Stomach (tissue), 4 donors: ENCODE data around the gene APLNR.

ENCODE experiments used
- EP300 ChIP-seq: sonication (generic); formaldehyde crosslinking; IDR thresholded peaks from one replicate; pipeline ENCODE4 v1.6.1; 2017; ENCODE audit warnings: antibody characterized with exemption
- POLR2AphosphoS5 ChIP-seq, 3 donors: sonication (generic); formaldehyde crosslinking; IDR thresholded peaks; one replicate each; pipeline ENCODE4 v1.6.1; 2016; ENCODE audit warnings: antibody characterized with exemption in 3 of 3
- TF ChIP-seq, protein P1 (sequence below), 7 experiments: fragments of 450-650 bp in 4 of 7; fragments of 200-600 bp in 3 of 7; sonication (generic) in 3 of 7; IDR thresholded peaks; one replicate each; pipeline ENCODE4 v1.5.1; 2016 to 2019; ENCODE audit warnings: antibody characterized with exemption in 7 of 7, control low read depth in 2 of 7, mild to moderate bottlenecking in 1 of 7

DNA sequence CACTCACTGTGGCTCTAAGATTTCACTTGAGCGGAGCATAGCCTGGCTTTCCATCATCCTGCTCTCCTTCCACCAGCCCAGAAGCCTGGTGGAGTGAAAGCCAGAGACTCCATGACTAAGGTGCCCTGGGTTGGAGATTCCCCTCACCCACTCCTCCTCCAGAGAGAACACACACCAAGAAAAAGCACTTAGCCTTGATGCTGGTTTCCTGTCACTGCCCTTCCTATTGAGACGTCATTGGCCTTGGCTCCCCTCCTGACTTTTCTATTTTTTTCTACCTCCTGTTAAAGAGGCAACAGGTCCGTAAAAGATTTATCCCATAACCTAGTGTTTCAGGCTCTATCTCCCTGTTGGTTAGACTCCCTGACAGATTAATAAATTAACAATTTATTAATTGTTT lies 38.5 kb upstream of the APLNR start:
- TF ChIP-seq, protein P1, sequence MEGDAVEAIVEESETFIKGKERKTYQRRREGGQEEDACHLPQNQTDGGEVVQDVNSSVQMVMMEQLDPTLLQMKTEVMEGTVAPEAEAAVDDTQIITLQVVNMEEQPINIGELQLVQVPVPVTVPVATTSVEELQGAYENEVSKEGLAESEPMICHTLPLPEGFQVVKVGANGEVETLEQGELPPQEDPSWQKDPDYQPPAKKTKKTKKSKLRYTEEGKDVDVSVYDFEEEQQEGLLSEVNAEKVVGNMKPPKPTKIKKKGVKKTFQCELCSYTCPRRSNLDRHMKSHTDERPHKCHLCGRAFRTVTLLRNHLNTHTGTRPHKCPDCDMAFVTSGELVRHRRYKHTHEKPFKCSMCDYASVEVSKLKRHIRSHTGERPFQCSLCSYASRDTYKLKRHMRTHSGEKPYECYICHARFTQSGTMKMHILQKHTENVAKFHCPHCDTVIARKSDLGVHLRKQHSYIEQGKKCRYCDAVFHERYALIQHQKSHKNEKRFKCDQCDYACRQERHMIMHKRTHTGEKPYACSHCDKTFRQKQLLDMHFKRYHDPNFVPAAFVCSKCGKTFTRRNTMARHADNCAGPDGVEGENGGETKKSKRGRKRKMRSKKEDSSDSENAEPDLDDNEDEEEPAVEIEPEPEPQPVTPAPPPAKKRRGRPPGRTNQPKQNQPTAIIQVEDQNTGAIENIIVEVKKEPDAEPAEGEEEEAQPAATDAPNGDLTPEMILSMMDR (IDR thresholded peaks at IDR 0.05): no peak
- TF ChIP-seq EP300 (no peak), POLR2AphosphoS5 (IDR thresholded peaks at IDR 0.05) (no peak)
